ENCODE data around the gene ANKRD52.

GRCh38 chr12:56299308-56299852 lies 41.2 kb upstream of the ANKRD52 start:
- no peak for TF ChIP-seq POLR2A (IDR thresholded peaks at IDR 0.05)
- TF ChIP-seq CTCF (IDR thresholded peaks at IDR 0.05): no peak
